ENCODE measurements around the gene NEK6.

NEK6 gene

DNA sequence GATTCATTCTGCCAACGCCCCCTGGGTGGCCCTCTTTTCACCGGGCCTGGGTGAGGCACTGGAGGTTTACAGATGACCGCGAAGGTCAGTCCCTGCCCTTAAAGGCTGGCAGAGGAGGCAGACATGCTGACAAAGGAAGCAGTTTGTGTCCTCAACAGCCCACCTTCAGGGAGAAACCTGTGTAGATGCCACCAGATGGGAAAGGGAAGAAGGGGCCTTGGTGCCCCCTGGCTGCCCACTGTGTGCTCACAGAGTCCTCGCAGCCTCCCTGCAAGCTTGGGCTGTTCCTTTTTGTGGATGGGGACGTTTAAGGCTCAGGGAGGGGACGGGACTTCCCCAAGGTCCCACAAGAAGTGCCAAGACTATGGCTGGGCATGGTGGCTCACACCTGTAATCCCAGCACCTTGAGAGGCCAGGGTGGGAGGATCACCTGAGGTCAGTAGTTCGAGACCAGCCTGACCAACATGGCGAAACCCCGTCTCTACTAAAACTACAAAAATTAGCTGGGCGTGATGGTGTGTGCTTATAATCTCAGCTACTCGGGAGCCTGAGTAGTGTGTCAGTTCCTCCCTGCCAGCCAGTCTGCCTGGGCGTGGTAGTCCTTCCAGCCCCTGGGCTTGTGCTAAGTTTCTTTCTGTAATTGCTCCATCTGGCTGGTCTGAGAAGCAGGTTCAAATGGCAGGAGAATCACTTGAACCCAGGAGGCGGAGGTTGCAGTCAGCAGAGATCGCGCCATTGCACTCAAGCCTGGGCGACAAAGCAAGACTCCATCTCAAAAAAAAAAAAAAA lies 36.2 kb downstream of the NEK6 start:
- Histone ChIP-seq H3K36me3 (ENCODE audit: control insufficient read depth, low read length) (no peaks in the 10 kb centered on the region), H4K20me1 (ENCODE audit: control insufficient read depth, insufficient read depth, low read depth, low read length) (peaks cover 9% of the 10 kb centered on the region; the same call in 1 of the 2 replicates), H3K9me3 (ENCODE audit: control insufficient read depth, insufficient read depth, low read length) (no peaks in the 10 kb centered on the region), H3K4me2 (ENCODE audit: low read length) (no peak overlapping the region), H3K27me3 (ENCODE audit: control insufficient read depth, low read length) (0 out of 2 replicates have a peak, but pooled peaks cover 2% of the 10 kb centered on the region), H3F3A (ENCODE audit: control insufficient read depth, insufficient read depth) (no peaks in the 10 kb centered on the region), H3K4me1 (ENCODE audit: control insufficient read depth, low read length) (peaks cover 54% of the 10 kb centered on the region), H3K79me2 (ENCODE audit: control insufficient read depth, low read length) (no peaks in the 10 kb centered on the region), H3K9me2 (replicated peaks; ENCODE audit: control insufficient read depth, low read length) (no peaks in the 10 kb centered on the region), H3K27ac (ENCODE audit: low read depth, low read length) (no peak overlapping the region), H3K4me3 (ENCODE audit: low read length) (no peak overlapping the region)
- no peak for TF ChIP-seq EZH2phosphoT487 (IDR thresholded peaks at IDR 0.05; ENCODE audit: borderline replicate concordance, low read length)
- no peak for TF ChIP-seq CTCF (IDR thresholded peaks at IDR 0.05; ENCODE audit: low read depth, low read length, poor library complexity, severe bottlenecking)

GRCh38 chr9:124295159-124295794 lies 37.5 kb downstream of the NEK6 start:
- Histone ChIP-seq H3F3A (ENCODE audit: control insufficient read depth, insufficient read depth) (no peaks in the 10 kb centered on the region), H3K9me2 (replicated peaks; ENCODE audit: control insufficient read depth, low read length) (no peaks in the 10 kb centered on the region), H3K36me3 (ENCODE audit: control insufficient read depth, low read length) (no peaks in the 10 kb centered on the region), H3K27ac (ENCODE audit: low read depth, low read length) (no peak overlapping the region), H3K27me3 (ENCODE audit: control insufficient read depth, low read length) (0 out of 2 replicates have a peak, but pooled peaks cover 2% of the 10 kb centered on the region), H3K9me3 (ENCODE audit: control insufficient read depth, insufficient read depth, low read length) (no peaks in the 10 kb centered on the region), H4K20me1 (ENCODE audit: control insufficient read depth, insufficient read depth, low read depth, low read length) (peaks cover 9% of the 10 kb centered on the region; the same call in 1 of the 2 replicates), H3K4me2 (ENCODE audit: low read length) (peak overlapping the region; percentile 40; the same call in 1 of the 2 replicates), H3K4me1 (ENCODE audit: control insufficient read depth, low read length) (peaks cover 51% of the 10 kb centered on the region), H3K79me2 (ENCODE audit: control insufficient read depth, low read length) (no peaks in the 10 kb centered on the region), H3K4me3 (ENCODE audit: low read length) (no peak overlapping the region)
- no peak for TF ChIP-seq EZH2phosphoT487 (IDR thresholded peaks at IDR 0.05; ENCODE audit: borderline replicate concordance, low read length)
- TF ChIP-seq CTCF (IDR thresholded peaks at IDR 0.05; ENCODE audit: low read depth, low read length, poor library complexity, severe bottlenecking): no peak

DNA sequence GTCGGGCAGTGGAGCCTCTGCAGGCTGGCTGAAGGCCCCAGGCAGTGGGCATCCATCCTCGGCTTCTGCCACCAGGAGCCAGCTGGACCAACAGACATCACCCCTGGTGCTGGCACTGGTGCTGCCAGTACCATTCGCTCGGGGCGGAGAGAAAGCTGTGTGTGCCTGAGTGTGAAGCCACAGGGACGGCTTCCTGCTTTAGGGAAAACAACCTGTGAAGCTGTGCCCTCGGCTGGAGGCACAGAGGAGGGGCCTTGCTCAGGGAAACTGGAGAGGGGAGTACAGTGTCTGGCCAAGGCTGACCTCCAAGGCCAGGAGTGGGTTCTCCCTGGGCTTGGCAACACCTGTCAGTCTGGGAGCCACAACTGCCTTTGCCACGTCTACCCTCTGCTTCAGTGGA lies 38.3 kb downstream of the NEK6 start:
- H3F3A ChIP-seq (ENCODE audit: control insufficient read depth, insufficient read depth): no peaks in the 10 kb centered on the region

More for the DNA sequence above, 38.3 kb downstream of the NEK6 start:
- Histone ChIP-seq H3K36me3 (ENCODE audit: control insufficient read depth, low read length) (no peaks in the 10 kb centered on the region), H3K79me2 (ENCODE audit: control insufficient read depth, low read length) (no peaks in the 10 kb centered on the region), H4K20me1 (ENCODE audit: control insufficient read depth, insufficient read depth, low read depth, low read length) (peaks cover 9% of the 10 kb centered on the region; the same call in 1 of the 2 replicates), H3K9me2 (replicated peaks; ENCODE audit: control insufficient read depth, low read length) (no peaks in the 10 kb centered on the region), H3K4me1 (ENCODE audit: control insufficient read depth, low read length) (peaks cover 43% of the 10 kb centered on the region), H3K4me2 (ENCODE audit: low read length) (no peak overlapping the region), H3K27ac (ENCODE audit: low read depth, low read length) (no peak overlapping the region), H3K27me3 (ENCODE audit: control insufficient read depth, low read length) (0 out of 2 replicates have a peak, but pooled peaks cover 2% of the 10 kb centered on the region), H3K9me3 (ENCODE audit: control insufficient read depth, insufficient read depth, low read length) (no peaks in the 10 kb centered on the region), H3K4me3 (ENCODE audit: low read length) (no peak overlapping the region)
- TF ChIP-seq CTCF (IDR thresholded peaks at IDR 0.05; ENCODE audit: low read depth, low read length, poor library complexity, severe bottlenecking) (no peak), EZH2phosphoT487 (IDR thresholded peaks at IDR 0.05; ENCODE audit: borderline replicate concordance, low read length) (no peak)
